ENCODE results near the gene ST7.

The ST7 gene

GRCh38 chr7:117250245-117250644 is 296.9 kb downstream of the ST7 start:
- no peak for TF ChIP-seq CTCF (IDR thresholded peaks at IDR 0.05)
- no peak for TF ChIP-seq ZFX (IDR thresholded peaks at IDR 0.05; ENCODE audit: borderline replicate concordance)
- no peak overlapping the region for H3K27ac ChIP-seq

- no peak overlapping the region for H3K27ac ChIP-seq
- no peak for TF ChIP-seq ZFX (IDR thresholded peaks at IDR 0.05; ENCODE audit: borderline replicate concordance)
These were observed 297.5 kb downstream of the ST7 start for GRCh38 chr7:117250801-117251200.

GRCh38 chr7:117251687-117252086 is 298.4 kb downstream of the ST7 start:
- H3K27ac ChIP-seq: no peak overlapping the region
- no peak for TF ChIP-seq CTCF (IDR thresholded peaks at IDR 0.05)
- no peak for TF ChIP-seq ZFX (IDR thresholded peaks at IDR 0.05; ENCODE audit: borderline replicate concordance)

GRCh38 chr7:117259615-117260014 is 306.3 kb downstream of the ST7 start:
- TF ChIP-seq CTCF (IDR thresholded peaks at IDR 0.05) (no peak), ZFX (IDR thresholded peaks at IDR 0.05; ENCODE audit: borderline replicate concordance) (no peak)
- H3K27ac ChIP-seq: no peak overlapping the region

- H3K27ac ChIP-seq: no peak overlapping the region
- TF ChIP-seq CTCF (IDR thresholded peaks at IDR 0.05) (no peak), ZFX (IDR thresholded peaks at IDR 0.05; ENCODE audit: borderline replicate concordance) (no peak)
These were observed 309.2 kb downstream of the ST7 start for GRCh38 chr7:117262546-117262945.

- TF ChIP-seq CTCF (IDR thresholded peaks at IDR 0.05) (no peak), ZFX (IDR thresholded peaks at IDR 0.05; ENCODE audit: borderline replicate concordance) (no peak)
- H3K27ac ChIP-seq: no peak overlapping the region
These were observed 311.4 kb downstream of the ST7 start for GRCh38 chr7:117264716-117265115.

- no peak for TF ChIP-seq CTCF (IDR thresholded peaks at IDR 0.05)
- no peak for TF ChIP-seq ZFX (IDR thresholded peaks at IDR 0.05; ENCODE audit: borderline replicate concordance)
- no peak overlapping the region for H3K27ac ChIP-seq
These were observed 316.1 kb downstream of the ST7 start for GRCh38 chr7:117269417-117269816.

- no peak overlapping the region for H3K27ac ChIP-seq
- no peak for TF ChIP-seq CTCF (IDR thresholded peaks at IDR 0.05)
- no peak for TF ChIP-seq ZFX (IDR thresholded peaks at IDR 0.05; ENCODE audit: borderline replicate concordance)
These were observed 316.6 kb downstream of the ST7 start for GRCh38 chr7:117269886-117270285.

All from 22Rv1 (cell line).